ENCODE measurements around the gene PWWP2B.

PWWP2B gene

DNA sequence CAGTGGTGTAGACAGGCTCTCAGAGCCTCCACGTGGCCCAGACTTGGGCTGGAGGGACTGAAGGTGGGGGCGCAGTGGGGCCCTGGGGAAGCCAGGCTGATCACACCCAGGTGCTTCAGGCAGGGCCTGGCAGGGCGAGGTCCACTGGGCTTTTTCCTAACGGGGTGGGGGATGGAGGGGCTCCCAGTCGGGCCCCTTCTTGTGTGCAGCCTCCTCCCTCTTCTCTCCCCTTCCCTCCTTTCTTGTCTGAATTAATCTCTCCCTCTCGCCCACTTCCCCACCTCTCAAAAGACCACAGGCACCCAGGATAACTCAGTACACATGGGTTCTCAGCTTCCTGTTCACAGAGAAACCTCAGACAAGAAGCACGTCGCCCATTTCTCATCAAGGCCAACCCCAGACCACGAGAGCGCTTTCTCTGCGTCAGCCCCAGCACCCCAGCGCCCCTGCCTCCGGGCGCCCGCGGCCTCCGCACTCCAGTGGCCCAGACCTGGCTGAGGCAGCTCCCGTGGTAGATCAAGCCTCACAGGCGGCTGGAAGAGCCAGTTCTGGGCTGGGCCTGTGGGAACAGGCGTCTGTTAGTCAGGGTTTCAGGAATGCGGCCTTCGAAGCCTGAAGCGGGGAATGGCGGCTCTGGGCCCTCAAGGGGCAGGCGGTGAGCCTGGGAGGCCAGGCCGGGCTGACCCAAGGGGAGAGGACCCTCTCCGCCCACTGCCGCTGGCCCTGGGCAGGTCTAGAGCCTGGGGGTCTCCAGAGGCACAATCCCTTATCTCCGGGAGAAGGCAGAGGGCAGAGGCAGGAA, 50.6 kb downstream of the PWWP2B start:
- DNase-seq (ENCODE audit: low spot score): peak; percentile 68

DNA sequence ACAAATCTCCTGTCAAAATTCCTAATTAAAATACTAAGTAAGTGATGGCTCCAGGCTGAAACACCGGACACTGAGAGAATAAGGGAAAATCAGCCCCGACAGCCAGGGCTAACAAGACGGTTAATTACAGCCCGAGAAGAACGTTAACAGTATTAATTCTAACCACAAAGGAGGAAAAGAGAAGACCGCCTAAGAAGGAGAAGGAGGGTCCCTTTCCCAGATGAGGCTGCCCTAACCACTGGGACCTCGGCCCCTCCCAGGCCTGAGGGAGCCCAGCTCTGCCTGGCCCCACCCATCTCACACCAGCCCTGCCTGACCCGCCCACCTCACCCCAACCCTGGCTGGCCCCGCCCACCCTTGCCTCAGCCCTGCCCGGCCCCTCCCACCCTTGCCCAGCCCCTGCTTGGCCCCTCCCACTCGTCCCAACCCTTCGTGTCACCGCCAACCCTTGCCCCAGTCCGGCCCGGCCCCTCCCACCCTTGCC, 51.3 kb downstream of the PWWP2B start:
- DNase-seq (ENCODE audit: low spot score): peak; percentile 88

DNA sequence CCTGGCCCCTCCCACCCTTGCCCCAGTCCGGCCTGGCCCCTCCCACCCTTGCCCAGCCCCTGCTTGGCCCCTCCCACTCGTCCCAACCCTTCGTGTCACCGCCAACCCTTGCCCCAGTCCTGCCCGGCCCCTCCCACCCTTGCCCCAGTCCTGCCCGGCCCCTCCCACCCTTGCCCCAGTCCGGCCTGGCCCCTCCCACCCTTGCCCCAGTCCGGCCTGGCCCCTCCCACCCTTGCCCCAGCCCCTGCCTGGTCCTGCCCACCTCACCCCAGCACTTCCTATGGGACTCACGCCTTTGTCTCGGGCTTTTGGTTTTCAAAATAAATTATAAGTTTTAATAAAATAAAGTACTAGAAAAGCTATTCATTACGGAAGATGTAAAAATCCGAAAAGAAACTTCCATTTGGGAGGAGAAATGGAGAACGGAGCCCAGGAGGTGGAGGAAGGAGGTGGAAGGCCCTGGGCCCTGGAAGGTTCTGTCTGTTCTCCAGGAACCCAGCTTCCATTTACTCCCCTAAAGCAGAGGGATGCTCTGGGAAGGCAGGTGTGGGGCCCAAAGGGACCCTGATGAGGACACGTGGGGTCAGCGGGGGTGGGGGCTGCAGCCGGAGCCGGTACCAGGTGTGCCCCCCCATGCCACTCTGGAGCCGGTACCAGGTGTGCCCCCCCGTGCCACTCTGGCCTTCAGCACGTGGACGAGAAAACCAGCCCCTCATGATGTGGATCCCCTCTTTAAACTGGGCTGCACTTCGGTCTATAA, 52.2 kb downstream of the PWWP2B start:
- DNase-seq (ENCODE audit: low spot score): peak; percentile 45

DNA sequence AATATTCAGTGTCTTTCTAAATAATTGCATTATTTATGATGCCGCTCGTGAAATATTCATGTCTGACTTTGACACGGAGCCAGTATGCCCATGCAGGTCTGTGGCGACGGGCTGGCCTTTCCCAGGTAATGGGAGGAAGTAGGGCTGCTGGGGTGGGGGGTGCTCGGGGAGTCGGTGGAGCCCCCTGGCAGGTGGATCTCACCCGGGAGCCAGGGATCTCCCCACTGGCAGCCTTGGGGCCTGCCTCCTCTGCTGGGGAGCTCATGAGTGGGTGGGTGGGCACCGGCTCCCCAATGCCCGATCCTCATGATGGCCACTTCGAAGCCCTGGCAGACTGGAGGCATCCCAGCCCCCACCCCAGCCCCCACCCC, 52.8 kb downstream of the PWWP2B start:
- DNase-seq (ENCODE audit: low spot score): no peak

DNA sequence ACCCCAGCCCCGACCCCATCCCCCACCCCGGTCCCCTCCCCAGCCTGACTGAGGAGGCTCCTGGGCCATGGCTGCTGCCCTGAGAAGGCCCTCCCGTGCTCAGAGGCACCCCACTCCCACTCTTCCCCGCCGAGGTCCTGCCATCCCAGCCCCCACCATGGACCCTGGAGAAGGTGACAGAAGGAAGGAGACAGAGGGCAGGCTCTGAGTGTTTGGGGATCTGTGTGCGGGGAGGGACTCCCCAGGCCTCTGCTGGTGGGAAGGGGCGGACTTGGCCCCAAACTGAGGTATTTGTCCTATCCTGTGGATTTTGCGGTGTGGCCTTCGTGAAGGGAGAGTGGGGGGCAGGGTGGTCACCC, 53.4 kb downstream of the PWWP2B start:
- DNase-seq (ENCODE audit: low spot score): no peak

DNA sequence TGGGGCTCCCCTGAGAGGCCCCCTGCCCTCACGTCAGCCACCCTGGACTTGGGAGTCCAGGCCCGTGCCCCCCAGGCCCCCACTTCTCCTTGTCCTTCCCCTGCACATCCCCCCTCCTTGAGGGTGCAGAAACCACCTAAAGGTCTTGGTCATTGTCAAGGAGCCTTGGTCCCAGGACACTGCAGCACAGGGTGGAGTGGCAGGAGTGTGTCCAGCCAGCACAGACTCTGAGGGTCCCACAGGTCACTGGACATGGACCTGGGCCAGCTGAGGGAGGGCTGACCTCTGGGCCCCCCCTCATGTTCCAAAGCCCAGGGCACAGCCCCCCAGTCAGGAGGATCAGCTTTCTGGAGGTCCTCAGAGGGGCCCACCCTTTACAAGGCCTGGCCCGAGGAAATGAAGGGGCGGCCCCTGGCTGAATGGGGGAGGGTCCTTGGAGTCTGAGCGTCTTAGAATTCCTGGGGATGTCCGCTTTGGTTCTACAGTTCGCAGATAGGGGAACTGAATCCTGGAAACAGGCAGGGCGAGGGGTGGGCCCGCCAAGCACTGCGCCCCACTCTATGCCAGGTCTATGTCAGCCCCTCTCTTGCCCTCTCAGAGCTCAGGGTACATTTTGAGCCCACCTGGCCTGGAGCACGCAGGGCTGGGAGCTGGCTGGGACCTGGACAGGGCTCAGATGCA, 54.0 kb downstream of the PWWP2B start:
- DNase-seq (ENCODE audit: low spot score): no peak

DNA sequence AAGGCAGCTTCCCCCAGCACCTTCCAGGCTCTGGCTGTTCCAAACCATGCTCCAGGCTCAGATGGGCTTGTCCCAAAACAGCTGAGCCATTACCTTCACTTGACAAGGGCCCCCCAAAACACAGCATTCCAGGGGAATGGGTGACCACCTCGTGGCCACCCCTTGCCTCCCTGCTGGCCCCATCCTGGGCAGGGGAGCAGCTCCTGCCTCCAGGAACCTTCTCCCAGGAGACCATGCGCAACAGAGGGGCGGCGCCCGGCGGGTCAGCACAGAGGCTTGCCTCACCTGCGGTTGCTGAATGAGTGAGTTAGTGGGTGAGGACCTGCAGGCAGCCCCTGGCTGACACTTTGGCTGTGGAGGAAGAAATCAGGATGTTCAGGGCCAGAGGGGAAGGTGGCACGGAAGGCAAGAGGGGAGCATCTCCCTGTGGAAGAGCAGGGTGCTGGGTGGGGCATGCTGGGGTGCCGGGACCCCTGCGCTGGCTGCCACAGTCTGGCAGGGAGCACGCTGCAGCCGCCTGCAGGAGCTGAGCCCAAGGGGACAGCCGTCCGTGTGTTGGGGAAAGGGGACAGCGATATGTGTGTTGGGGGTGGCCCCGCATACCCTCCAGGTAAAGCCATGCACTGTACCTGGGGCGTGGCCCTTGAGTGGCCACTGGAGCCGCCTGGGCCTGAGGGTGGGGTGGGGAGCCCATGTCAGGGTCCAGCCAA, 54.7 kb downstream of the PWWP2B start:
- DNase-seq (ENCODE audit: low spot score): no peak

DNA sequence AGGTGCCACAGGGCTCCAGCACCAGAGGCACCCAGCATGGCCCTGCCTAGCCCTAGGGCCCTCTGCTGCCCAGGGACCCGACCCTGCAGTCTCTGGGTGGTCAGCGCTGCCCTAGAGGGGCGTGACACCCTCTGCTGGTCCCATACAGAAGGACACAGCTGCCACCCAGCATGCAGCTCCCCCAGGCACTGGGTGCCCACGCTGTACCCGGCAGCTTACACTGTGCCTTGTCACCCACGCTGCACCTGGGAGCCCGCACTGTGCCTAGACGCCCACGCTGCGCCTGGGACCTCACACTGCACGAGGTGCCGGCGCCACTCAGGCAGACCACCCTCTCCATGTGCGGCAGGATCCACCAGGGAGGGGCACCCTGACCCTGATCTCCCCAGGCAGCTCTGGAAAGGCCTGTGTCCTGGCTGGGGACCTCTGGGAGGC, 55.2 kb downstream of the PWWP2B start:
- DNase-seq (ENCODE audit: low spot score): no peak

DNA sequence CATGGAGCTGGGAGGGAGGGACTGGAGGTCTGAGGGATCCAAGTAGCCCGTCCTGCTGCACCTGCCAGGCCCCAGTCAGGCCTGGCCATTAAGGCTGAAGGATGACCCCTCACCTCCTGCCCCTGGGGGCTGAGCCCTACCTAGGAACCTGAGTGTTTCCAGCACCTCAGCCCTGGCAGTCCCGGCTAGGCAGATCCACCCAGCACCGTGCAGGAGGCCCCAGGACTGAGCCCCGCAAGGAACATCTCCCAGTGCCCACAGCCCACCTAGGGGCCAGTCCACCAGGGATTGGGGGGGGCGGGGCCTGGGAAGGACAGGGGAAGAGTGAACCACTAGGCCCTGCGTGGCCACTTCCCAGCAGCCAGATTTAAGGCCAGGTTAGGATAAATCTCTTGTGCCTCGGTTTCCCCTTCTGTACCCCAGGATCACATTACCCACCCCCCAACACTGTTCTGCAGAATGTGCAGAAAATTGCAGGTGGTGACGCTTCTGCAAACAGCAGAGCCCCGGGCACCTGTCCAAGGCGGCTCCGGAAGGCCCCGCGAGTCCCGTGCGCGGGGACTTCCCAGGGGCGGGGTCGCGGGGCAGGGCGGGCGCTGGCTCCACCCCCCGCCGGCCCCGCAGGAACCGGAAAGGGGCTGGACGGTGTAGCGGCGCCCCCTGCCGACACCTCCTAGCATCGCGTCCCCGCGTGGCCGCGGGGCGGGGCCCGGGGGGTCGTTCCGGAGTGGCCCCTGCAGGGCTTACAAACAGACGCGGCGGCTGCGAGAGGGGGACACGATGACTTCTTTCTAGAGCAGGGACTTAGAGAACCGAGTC, 55.9 kb downstream of the PWWP2B start:
- peak; percentile 96 for DNase-seq (ENCODE audit: low spot score)

DNA sequence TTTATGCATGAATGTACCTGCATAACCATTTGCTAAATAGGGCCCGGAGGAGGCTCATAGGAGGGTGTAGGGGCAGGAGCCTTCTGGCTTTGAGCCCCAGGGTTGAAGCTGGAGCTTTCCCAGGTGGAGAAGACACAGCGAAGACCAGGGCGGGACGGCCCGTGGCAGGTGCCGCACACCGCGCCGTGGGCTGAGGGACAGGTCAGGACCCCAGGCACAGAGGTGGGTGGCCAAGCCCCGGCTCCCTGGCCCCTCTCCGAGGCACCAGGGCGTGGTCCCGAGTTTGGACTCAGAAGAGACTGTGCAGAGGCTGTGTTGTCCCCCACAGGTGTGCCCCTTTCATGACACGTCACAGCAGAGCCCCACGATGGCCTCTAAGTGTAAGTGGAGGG, 56.5 kb downstream of the PWWP2B start:
- DNase-seq (ENCODE audit: low spot score): no peak

DNA sequence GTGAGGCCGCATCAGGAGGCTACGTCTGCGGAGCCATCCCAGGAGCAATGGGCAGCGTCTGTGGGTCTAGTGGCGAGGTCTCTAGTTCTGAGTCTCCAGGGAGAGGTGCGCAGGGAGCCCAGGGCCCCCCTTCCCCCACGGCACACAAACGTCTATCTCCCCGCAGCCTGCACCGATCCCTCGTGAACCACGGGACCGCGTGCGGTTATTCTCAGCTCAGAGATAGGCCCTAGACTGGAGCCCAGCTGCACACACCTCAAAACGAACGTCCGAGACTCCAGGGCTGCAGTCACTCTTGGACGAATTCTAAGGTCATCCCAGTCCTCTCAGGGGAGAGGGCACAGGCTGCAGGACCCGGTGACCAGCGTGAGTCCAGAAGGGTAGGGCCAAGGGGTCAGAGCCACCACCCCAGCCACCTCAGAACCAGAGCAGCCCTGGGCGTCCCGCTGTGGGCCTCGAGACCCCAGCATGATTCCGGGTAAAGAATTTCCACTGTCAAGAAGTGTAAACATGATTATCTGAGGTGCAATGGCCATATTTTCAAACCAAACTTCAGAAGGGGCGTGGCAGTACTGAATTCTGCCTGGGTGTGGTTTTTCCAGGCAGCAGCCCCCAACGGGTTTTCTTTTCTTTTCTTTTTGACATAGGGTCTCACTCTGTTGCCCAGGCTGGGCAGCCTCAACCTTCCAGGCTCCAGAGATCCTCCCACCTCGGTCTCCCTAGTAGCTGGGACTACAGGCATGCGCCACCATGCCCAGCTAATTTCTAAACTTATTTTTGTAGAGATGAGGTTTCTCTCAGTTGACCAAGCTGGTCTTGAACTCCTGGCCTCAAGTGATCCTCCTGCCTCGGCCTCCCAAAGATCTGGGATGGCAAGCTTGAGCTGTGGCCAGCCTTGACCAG, 57.5 kb downstream of the PWWP2B start:
- no peak for DNase-seq (ENCODE audit: low spot score)

DNA sequence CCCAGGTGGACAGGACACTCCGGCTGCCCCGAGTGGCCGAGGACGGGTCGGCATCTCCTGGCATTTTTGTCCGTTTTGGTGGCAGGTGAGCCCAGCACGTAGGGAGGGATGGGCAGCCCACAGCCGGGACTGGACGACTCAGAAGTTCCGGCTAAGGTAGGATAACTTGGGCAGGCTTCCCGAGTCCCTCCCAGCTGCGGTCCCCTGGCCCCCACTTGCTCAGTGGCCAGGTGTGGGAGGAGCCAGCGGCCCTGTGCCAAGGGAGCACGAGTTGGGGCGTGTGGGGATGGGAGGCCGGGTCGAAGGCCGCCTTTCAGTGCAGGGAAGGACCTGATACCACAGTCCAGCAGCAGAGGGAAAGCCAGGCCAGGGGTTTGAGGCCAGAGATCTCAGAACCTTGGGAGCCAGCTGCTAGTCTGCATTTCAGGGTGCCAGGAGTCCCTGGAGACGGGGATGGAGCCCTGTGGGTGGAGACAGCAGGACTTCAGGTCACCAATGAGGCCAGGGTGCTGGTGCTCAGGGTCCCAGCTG, 58.5 kb downstream of the PWWP2B start:
- DNase-seq (ENCODE audit: low spot score): no peak

DNA sequence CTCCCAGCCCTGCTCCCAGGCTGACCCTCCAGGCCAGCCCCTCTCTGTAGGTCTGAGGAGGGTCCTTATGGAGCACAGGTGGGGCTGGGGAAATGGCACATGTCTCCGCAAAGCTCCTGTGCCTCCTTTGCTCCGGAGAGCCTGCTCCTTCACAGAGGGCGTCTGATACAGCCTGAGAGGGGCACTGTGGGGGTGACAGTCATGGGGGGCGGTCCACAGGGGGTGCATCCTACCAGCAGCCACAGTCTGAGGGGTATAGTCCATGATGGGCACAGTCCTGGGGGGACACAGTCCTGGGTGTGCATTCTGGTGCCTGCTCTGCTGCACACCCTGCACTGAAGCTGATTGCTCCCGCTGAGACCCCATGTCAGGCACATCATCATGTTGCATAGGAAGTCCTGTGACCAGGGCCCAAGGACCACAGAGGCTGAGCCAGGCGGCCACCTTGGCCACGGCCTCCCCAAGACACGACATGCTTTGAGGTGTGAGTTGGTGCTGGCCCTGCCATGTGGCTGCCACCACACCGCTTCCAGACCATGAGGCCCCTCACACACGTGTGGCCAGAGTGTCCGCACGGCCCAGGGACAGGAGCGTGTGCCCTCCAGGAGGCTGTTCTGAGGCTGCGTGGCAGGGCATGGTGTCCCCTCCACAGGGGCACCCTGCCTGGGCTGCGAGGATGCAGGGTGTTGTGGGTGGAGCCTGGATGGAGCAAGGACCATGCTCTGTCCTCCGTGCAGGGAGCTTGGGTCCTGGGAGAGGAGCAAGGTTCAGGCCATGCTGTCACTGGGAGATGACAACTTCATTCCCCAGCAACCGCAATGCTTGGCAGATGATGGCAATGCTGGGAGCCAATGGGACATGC, 59.2 kb downstream of the PWWP2B start:
- no peak for DNase-seq (ENCODE audit: low spot score)

DNA sequence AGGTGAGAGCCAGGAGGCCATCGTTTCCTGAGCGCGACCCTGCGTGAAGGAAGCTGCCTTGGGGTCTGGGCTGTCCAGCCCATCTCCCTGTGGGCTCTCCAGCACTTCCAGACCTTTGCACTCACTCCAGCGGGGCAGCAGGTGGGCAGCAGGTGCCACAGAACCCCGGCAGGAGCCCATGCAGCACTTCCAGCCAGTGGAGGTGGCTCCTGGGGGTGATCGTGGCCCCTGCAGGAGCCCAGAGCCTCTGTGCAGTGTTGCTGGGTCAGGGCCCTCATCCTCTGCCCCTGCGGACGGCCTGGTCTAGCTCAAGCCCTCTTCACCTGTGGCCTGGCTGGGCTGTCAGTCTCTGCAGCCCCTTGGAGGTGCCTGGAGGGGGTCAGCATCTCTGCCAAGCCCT, 59.9 kb downstream of the PWWP2B start:
- DNase-seq (ENCODE audit: low spot score): no peak

DNA sequence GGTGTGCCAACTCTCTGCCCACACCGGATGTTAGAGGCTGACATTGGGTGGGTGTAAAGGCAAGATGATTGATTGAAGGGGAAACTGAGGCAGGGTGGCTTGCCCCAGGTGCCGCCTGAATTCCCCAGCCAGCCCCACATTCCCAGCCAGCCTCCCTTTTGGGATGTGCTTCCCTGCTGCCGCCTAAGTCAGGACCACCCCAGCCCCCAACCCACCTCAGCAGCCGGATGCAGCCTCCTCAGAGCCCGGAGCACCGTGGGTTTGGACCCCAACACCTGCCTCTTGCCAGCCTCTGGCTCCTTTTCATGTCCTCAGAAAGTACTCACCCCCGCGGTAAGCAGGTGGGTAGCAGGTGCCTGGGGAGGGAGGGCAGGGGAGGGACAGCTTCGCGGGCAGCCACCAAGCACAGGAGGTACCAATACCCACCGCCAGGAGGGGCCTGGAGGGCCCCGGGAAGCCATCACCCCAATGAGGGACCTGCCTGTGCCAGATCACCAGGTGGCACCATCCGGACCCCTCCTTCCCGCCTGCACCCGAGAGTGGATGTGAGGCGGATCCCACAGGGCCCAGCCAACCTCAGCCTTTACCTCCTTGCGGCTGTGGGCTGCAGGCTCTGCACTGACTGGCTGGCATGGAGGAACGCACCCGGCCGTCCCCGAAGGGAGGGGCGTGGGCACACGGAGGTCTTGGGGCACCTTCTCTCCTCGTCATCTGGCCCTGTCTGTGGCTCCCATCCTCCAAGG, 60.5 kb downstream of the PWWP2B start:
- DNase-seq (ENCODE audit: low spot score): no peak

DNA sequence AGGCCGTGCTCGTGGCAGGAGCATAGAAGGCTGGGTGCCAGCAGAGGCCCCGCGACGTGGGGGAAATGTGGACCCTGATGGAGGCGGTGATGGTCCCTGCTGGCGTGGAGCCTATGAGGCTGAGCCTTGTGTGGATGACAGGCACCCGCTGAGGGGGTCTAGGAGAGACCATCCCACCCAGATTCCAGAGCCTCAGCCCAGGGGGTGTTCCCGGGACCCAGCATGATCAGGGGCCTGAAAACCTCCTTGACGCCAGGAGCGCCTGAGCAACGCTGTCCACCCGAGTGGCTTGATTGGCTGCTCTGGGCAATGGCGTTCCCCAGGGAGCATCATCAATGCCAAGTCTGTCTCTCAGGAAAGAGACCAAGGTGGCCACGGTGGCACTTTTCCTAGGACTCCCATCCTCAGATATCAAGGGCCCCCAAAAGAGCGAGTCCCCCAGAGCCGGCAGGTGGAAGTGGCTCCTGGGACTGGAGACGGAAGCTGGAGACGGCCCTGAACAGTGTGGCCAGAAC, 61.1 kb downstream of the PWWP2B start:
- no peak for DNase-seq (ENCODE audit: low spot score)

DNA sequence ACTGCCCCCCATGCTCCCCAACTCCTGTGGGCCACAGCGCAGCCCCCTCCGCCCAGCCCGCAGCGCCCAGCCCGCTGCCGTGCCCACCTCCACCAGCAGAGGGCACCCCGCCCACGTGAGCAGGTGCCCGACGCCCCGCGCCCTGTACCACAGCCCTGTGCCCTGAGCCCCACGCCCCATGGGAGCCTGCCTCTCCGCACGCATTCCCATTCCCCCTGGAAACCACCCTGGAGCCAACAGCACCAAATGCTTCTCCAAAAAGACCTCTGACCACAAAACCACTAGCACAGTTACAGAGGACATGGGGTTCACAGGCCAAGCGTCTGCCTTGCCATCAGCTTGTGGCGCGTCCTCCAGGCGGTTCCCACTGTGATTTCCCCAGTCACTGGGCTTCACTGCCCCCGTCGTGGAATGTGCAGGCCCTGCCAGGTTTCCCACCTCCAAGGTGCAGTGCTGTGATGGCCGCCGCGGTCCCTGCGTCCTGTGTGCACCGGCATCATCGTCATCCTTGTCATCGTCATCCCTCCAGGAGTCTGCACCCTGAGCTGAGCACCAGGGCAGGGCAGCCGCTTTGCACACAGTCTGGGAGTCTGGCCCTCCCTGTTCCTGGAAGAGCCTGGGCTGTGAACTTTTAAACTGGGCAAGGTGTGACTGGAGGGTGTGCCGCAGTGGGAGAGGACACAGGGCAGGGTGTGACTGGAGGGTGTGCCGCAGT, 61.7 kb downstream of the PWWP2B start:
- peak; percentile 87 for DNase-seq (ENCODE audit: low spot score)
